Measurements from ENCODE around the gene MAD2L1BP. TPM values are rescaled to one million over a fixed set of nuclear protein-coding genes. Genes with fewer than 3 reads are reported as not detected.

Gene MAD2L1BP
- total RNA-seq, 4 donors from 2014 or later, result 15.6 to 37.2 (median 26.6) TPM

GRCh38 chr6:43608807-43609206 lies 26.8 kb upstream of the MAD2L1BP start:
- no peak for TF ChIP-seq CTCF (IDR thresholded peaks at IDR 0.05; ENCODE audit: low read depth)

GRCh38 chr6:43609402-43609801 lies 26.2 kb upstream of the MAD2L1BP start:
- no peak for TF ChIP-seq CTCF (IDR thresholded peaks at IDR 0.05; ENCODE audit: low read depth)

GRCh38 chr6:43610431-43610830 lies 25.2 kb upstream of the MAD2L1BP start:
- TF ChIP-seq CTCF (IDR thresholded peaks at IDR 0.05; ENCODE audit: low read depth), result no peak

- no peak for TF ChIP-seq CTCF (IDR thresholded peaks at IDR 0.05; ENCODE audit: low read depth)
Measured at GRCh38 chr6:43613721-43614395, 21.8 kb upstream of the MAD2L1BP start.

- TF ChIP-seq CTCF (IDR thresholded peaks at IDR 0.05; ENCODE audit: low read depth), result no peak
Measured at GRCh38 chr6:43614396-43614730, 21.3 kb upstream of the MAD2L1BP start.

- no peak for TF ChIP-seq CTCF (IDR thresholded peaks at IDR 0.05; ENCODE audit: low read depth)
Measured at GRCh38 chr6:43616725-43617472, 18.7 kb upstream of the MAD2L1BP start.

- no peak for TF ChIP-seq CTCF (IDR thresholded peaks at IDR 0.05; ENCODE audit: low read depth)
Measured at GRCh38 chr6:43621078-43621835, 14.4 kb upstream of the MAD2L1BP start.

All from subcutaneous adipose tissue (tissue), 4 donors.